Measurements from ENCODE around the gene FAM107B. TPM values are rescaled to one million over a fixed set of nuclear protein-coding genes. Genes with fewer than 3 reads are reported as not detected.

The FAM107B gene
- total and polyA plus RNA-seq, 2 of the 8 experiments (the other 6 are each of a cell fraction or from before 2014, with no cell fraction given): 7.5 to 28.1 TPM

GRCh38 chr10:14664345-14664744, 110.4 kb downstream of the FAM107B start:
- no peak overlapping the region for H2BK5ac ChIP-seq (ENCODE audit: low read depth, low read length)
- H3K4me3 ChIP-seq (ENCODE audit: extremely low read depth in 1 of 4, insufficient read depth in 2 of 4, low read depth in 3 of 4, low read length in 4 of 4): no peak overlapping the region
- H2BK12ac ChIP-seq (ENCODE audit: low read depth, low read length): no peak overlapping the region
- H3K36me3 ChIP-seq (ENCODE audit: control insufficient read depth in 2 of 4, insufficient read depth in 4 of 4, low read length in 3 of 4): no peaks in the 10 kb centered on the region
- FAIRE-seq (no peak), DNase-seq (ENCODE audit: low read depth in 1 of 2, low spot score in 2 of 2) (no peak)
- H2AK5ac ChIP-seq (ENCODE audit: low read depth, low read length): no peak overlapping the region
- H3K79me1 ChIP-seq (ENCODE audit: low read depth, low read length): no peaks in the 10 kb centered on the region
- H3K4me2 ChIP-seq (ENCODE audit: insufficient read depth in 1 of 2, low read depth in 2 of 2, low read length in 2 of 2): no peak overlapping the region
- no peak overlapping the region for H2BK15ac ChIP-seq (ENCODE audit: low read length)
- WGBS, 2 experiments (ENCODE audit: extremely low coverage in 1 of 2, insufficient coverage in 1 of 2, insufficient read length in 1 of 2, insufficient replicate concordance in 2 of 2, low coverage in 1 of 2, low lambda C conversion rate in 2 of 2, missing lambda C conversion rate in 1 of 2): 85% methylated on average over 1 of the region's 1 CpG; no CpG with 5 or more reads in 1 of the 2 experiments
- H2BK20ac ChIP-seq (ENCODE audit: low read length): no peak overlapping the region
- no peak overlapping the region for H3K56ac ChIP-seq (replicated peaks; ENCODE audit: insufficient read length, low read depth, low read length)
- H2BK120ac ChIP-seq (replicated peaks; ENCODE audit: low read depth, low read length): no peak overlapping the region
- no peak overlapping the region for H4K5ac ChIP-seq (ENCODE audit: insufficient read length, low read depth, low read length)
- no peak overlapping the region for H3K23ac ChIP-seq (ENCODE audit: insufficient read length)
- no peak overlapping the region for H2AFZ ChIP-seq (ENCODE audit: low read length)
- H3K27ac ChIP-seq (ENCODE audit: low read depth, low read length): no peak overlapping the region
- H4K20me1 ChIP-seq (replicated peaks in 1 of 2; ENCODE audit: control insufficient read depth in 1 of 2, insufficient read depth in 2 of 2, low read length in 2 of 2): no peaks in the 10 kb centered on the region
- no peak for TF ChIP-seq TAF7 (optimal IDR thresholded peaks at IDR 0.05; ENCODE audit: borderline replicate concordance, low read depth, low read length)
- no peak overlapping the region for H4K91ac ChIP-seq (replicated peaks; ENCODE audit: insufficient read length, low read length)
- H3K4ac ChIP-seq (replicated peaks; ENCODE audit: insufficient read length, low read depth, low read length): no peak overlapping the region
- ChIA-PET CTCF (ENCODE audit: partially characterized antibody) (interaction anchor here (0.6 kb wide), 1 partner anchor 64 kb away, joined by 4 read pairs; no protein-coding TSS in a partner anchor), POLR2A (ENCODE audit: partially characterized antibody) (no interaction called here)
- H3K4me1 ChIP-seq (replicated peaks in 1 of 4; ENCODE audit: control insufficient read depth in 3 of 4, insufficient read depth in 4 of 4, low read length in 3 of 4): no peaks in the 10 kb centered on the region
- H3K27me3 ChIP-seq (replicated peaks in 1 of 4; ENCODE audit: control insufficient read depth in 3 of 4, extremely low read depth in 1 of 4, insufficient read depth in 3 of 4, low read length in 3 of 4): no peaks in the 10 kb centered on the region; a peak in 1 of 7 replicates
- no peaks in the 10 kb centered on the region for H3K79me2 ChIP-seq (ENCODE audit: control insufficient read depth in 1 of 2, insufficient read depth in 2 of 2, low read length in 2 of 2)
- H3K9ac ChIP-seq (replicated peaks in 1 of 4; ENCODE audit: extremely low read depth in 1 of 4, low read depth in 3 of 4, low read length in 3 of 4): no peak overlapping the region
- no peaks in the 10 kb centered on the region for H3K9me3 ChIP-seq (ENCODE audit: insufficient read depth in 2 of 2, low read depth in 1 of 2, low read length in 1 of 2)
- no peaks in the 10 kb centered on the region for H3K23me2 ChIP-seq (ENCODE audit: low read depth, low read length)
- no peak overlapping the region for H4K8ac ChIP-seq (ENCODE audit: extremely low read depth, insufficient read depth, low read length)
- no peak overlapping the region for H3K14ac ChIP-seq (ENCODE audit: insufficient read length)
- H3K18ac ChIP-seq (ENCODE audit: extremely low read depth, low read length): no peak overlapping the region

Data from H1 (cell line).